Neural cell (in vitro differentiated cells): Measurements from ENCODE around the gene COL5A1.

Experiments used
- EP300 ChIP-seq: fragments of 450-650 bp; conservative IDR thresholded peaks from 2 replicates; pipeline ENCODE4 v1.6.1; 2014; ENCODE audit warnings: antibody characterized with exemption, mild to moderate bottlenecking, moderate library complexity; ENCODE audit not compliant: poor library complexity, severe bottlenecking
- POLR2AphosphoS5 ChIP-seq: IDR thresholded peaks from 2 replicates; pipeline ENCODE4 v1.6.1; 2012
- SMC3 ChIP-seq: fragments of 450-650 bp; conservative IDR thresholded peaks from 2 replicates; pipeline ENCODE4 v1.6.1; 2014; ENCODE audit warnings: antibody characterized with exemption, mild to moderate bottlenecking, moderate library complexity; ENCODE audit not compliant: poor library complexity
- TF ChIP-seq, protein P1 (sequence below): fragments of 450-650 bp; IDR thresholded peaks from 2 replicates; pipeline ENCODE4 v1.5.1; 2014; ENCODE audit warnings: antibody characterized with exemption, mild to moderate bottlenecking, moderate library complexity; ENCODE audit not compliant: poor library complexity, severe bottlenecking
- TF ChIP-seq, protein P2 (sequence below): IDR thresholded peaks from 2 replicates; pipeline ENCODE4 v1.6.1; 2012; ENCODE audit warnings: borderline replicate concordance

DNA sequence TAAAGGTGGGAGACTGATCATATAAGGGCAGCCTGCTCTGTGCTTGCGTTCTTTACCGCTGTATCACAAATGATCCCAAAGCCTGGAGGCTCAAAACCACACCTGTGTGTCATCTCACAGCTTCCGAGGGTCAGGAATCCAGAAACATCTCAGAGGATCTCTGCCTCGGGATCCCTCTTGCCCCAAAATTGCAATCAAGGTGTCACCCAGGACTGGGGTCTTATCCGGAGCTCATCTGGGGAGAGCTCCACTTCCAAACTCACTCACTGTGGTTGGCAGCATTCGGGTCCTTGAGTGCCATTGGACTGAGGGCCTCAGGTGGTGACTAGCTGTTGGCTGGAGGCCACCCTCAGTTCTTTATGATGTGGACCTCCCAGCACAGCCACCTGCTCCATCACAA is 212.3 kb downstream of the COL5A1 start:
- TF ChIP-seq, protein P1, sequence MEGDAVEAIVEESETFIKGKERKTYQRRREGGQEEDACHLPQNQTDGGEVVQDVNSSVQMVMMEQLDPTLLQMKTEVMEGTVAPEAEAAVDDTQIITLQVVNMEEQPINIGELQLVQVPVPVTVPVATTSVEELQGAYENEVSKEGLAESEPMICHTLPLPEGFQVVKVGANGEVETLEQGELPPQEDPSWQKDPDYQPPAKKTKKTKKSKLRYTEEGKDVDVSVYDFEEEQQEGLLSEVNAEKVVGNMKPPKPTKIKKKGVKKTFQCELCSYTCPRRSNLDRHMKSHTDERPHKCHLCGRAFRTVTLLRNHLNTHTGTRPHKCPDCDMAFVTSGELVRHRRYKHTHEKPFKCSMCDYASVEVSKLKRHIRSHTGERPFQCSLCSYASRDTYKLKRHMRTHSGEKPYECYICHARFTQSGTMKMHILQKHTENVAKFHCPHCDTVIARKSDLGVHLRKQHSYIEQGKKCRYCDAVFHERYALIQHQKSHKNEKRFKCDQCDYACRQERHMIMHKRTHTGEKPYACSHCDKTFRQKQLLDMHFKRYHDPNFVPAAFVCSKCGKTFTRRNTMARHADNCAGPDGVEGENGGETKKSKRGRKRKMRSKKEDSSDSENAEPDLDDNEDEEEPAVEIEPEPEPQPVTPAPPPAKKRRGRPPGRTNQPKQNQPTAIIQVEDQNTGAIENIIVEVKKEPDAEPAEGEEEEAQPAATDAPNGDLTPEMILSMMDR: no peak
- TF ChIP-seq, protein P2, sequence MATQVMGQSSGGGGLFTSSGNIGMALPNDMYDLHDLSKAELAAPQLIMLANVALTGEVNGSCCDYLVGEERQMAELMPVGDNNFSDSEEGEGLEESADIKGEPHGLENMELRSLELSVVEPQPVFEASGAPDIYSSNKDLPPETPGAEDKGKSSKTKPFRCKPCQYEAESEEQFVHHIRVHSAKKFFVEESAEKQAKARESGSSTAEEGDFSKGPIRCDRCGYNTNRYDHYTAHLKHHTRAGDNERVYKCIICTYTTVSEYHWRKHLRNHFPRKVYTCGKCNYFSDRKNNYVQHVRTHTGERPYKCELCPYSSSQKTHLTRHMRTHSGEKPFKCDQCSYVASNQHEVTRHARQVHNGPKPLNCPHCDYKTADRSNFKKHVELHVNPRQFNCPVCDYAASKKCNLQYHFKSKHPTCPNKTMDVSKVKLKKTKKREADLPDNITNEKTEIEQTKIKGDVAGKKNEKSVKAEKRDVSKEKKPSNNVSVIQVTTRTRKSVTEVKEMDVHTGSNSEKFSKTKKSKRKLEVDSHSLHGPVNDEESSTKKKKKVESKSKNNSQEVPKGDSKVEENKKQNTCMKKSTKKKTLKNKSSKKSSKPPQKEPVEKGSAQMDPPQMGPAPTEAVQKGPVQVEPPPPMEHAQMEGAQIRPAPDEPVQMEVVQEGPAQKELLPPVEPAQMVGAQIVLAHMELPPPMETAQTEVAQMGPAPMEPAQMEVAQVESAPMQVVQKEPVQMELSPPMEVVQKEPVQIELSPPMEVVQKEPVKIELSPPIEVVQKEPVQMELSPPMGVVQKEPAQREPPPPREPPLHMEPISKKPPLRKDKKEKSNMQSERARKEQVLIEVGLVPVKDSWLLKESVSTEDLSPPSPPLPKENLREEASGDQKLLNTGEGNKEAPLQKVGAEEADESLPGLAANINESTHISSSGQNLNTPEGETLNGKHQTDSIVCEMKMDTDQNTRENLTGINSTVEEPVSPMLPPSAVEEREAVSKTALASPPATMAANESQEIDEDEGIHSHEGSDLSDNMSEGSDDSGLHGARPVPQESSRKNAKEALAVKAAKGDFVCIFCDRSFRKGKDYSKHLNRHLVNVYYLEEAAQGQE: no peak
- TF ChIP-seq EP300 (no peak), SMC3 (no peak), POLR2AphosphoS5 (no peak)
